Suprapubic skin (tissue), 4 donors: ENCODE data around the gene CDC45. TPM values are rescaled to one million over a fixed set of nuclear protein-coding genes. Genes with fewer than 3 reads are reported as not detected.

Source experiments
- DNase-seq, 2 donors: peaks; one replicate each; pipeline ENCODE4 v3.0.0-alpha.2; 2019; ENCODE audit warnings: low spot score in 2 of 2
- H3K27ac ChIP-seq: fragments of 200-600 bp; sonication (generic); one replicate; pipeline ENCODE4 v1.5.1; 2019
- H3K27me3 ChIP-seq: fragments of 200-600 bp; sonication (generic); one replicate; pipeline ENCODE4 v1.5.1; 2019
- H3K36me3 ChIP-seq: fragments of 200-600 bp; sonication (generic); one replicate; pipeline ENCODE4 v1.5.1; 2019
- H3K4me1 ChIP-seq: fragments of 200-600 bp; sonication (generic); one replicate; pipeline ENCODE4 v1.5.1; 2019
- H3K4me3 ChIP-seq: fragments of 200-600 bp; sonication (generic); one replicate; pipeline ENCODE4 v1.5.1; 2019; ENCODE audit warnings: mild to moderate bottlenecking
- H3K9me3 ChIP-seq: fragments of 200-600 bp; sonication (generic); one replicate; pipeline ENCODE4 v1.5.1; 2019
- CTCF ChIP-seq, 2 donors: fragments of 200-600 bp in 1 of 2; fragments of 450-650 bp in 1 of 2; sonication (generic) in 1 of 2; IDR thresholded peaks; one replicate each; pipeline ENCODE4 v1.5.1; 2016 to 2019; ENCODE audit warnings: antibody characterized with exemption in 2 of 2, mild to moderate bottlenecking in 1 of 2, moderate library complexity in 1 of 2
- EP300 ChIP-seq: sonication (generic); formaldehyde crosslinking; IDR thresholded peaks from one replicate; pipeline ENCODE4 v1.6.1; 2017; ENCODE audit warnings: antibody characterized with exemption
- POLR2A ChIP-seq, 2 donors: fragments of 450-650 bp; IDR thresholded peaks; one replicate each; pipeline ENCODE4 v1.6.1; 2017; ENCODE audit warnings: antibody characterized with exemption in 2 of 2, mild to moderate bottlenecking in 2 of 2, moderate library complexity in 2 of 2
- POLR2AphosphoS5 ChIP-seq, 3 donors: sonication (generic); formaldehyde crosslinking; IDR thresholded peaks; one replicate each; pipeline ENCODE4 v1.6.1; 2017; ENCODE audit warnings: antibody characterized with exemption in 3 of 3
- WGBS: methylation state at CpG from one replicate; pipeline ENCODE4 v1.1.5; 2018; 5-methylcytosine and 5-hydroxymethylcytosine counted together
- total RNA-seq, 4 donors: library from RNA; depleted of rRNA; stranded (reverse); fragments of >200 nt; gene quantifications; one replicate each; pipeline ENCODE4 v1.1.0, GENCODE V29; 2016

The CDC45 gene
- total RNA-seq, 4 donors from 2014 or later = 0.72 to 3.3 (median 1.4) TPM

GRCh38 chr22:19559324-19559811 is 79.6 kb downstream of the CDC45 start:
- peak in 1 of 2 donors; percentile 44 for DNase-seq
- Histone ChIP-seq H3K4me3 (no peak overlapping the region), H3K36me3 (no peaks in the 10 kb centered on the region), H3K9me3 (no peaks in the 10 kb centered on the region), H3K4me1 (no peaks in the 10 kb centered on the region), H3K27ac (no peak overlapping the region), H3K27me3 (no peaks in the 10 kb centered on the region)
- no peak for TF ChIP-seq CTCF (IDR thresholded peaks at IDR 0.05)
- no peak for TF ChIP-seq POLR2AphosphoS5 (IDR thresholded peaks at IDR 0.05)
- no peak for TF ChIP-seq EP300
- TF ChIP-seq POLR2A (IDR thresholded peaks at IDR 0.05) = no peak
- WGBS = 61% methylated on average over 8 of the region's 9 CpGs

- Histone ChIP-seq H3K4me3 (no peak overlapping the region), H3K36me3 (no peaks in the 10 kb centered on the region), H3K27me3 (no peaks in the 10 kb centered on the region), H3K4me1 (no peaks in the 10 kb centered on the region), H3K9me3 (no peaks in the 10 kb centered on the region), H3K27ac (no peak overlapping the region)
- no peak for DNase-seq
- no peak for TF ChIP-seq EP300
- no peak for TF ChIP-seq POLR2AphosphoS5 (IDR thresholded peaks at IDR 0.05)
- TF ChIP-seq POLR2A (IDR thresholded peaks at IDR 0.05) = no peak
- TF ChIP-seq CTCF (IDR thresholded peaks at IDR 0.05) = no peak
- 100% methylated on average over 2 of the region's 2 CpGs for WGBS
Measured at GRCh38 chr22:19559956-19560355, 80.2 kb downstream of the CDC45 start.

GRCh38 chr22:19565382-19566278 is 85.9 kb downstream of the CDC45 start:
- DNase-seq = no peak
- no peak overlapping the region for H3K4me3 ChIP-seq
- TF ChIP-seq POLR2A (IDR thresholded peaks at IDR 0.05) (no peak), EP300 (no peak)
- peak overlapping the region; percentile 28 for H3K27ac ChIP-seq
- H3K9me3 ChIP-seq = no peaks in the 10 kb centered on the region
- peaks cover 6% of the 10 kb centered on the region for H3K27me3 ChIP-seq
- 65% methylated on average over 11 of the region's 11 CpGs for WGBS
- peaks cover 11% of the 10 kb centered on the region for H3K4me1 ChIP-seq
- H3K36me3 ChIP-seq = no peaks in the 10 kb centered on the region

- H3K27me3 ChIP-seq = peaks cover 6% of the 10 kb centered on the region
- H3K4me1 ChIP-seq = peaks cover 11% of the 10 kb centered on the region
- TF ChIP-seq POLR2AphosphoS5 (IDR thresholded peaks at IDR 0.05) = no peak
- no peak for TF ChIP-seq POLR2A (IDR thresholded peaks at IDR 0.05)
- no peak for TF ChIP-seq EP300
- TF ChIP-seq CTCF (IDR thresholded peaks at IDR 0.05) = no peak
- H3K36me3 ChIP-seq = no peaks in the 10 kb centered on the region
- H3K4me3 ChIP-seq = no peak overlapping the region
- peak overlapping the region; percentile 28 for H3K27ac ChIP-seq
- peak in 1 of 2 donors; percentile 57 for DNase-seq
- 93% methylated on average over 27 of the region's 52 CpGs for WGBS
- H3K9me3 ChIP-seq = no peaks in the 10 kb centered on the region
Measured at GRCh38 chr22:19566279-19567156, 86.8 kb downstream of the CDC45 start.

GRCh38 chr22:19567157-19568009 is 87.7 kb downstream of the CDC45 start:
- Histone ChIP-seq H3K9me3 (no peaks in the 10 kb centered on the region), H3K4me1 (peaks cover 11% of the 10 kb centered on the region), H3K4me3 (no peak overlapping the region), H3K27me3 (peaks cover 6% of the 10 kb centered on the region), H3K27ac (no peak overlapping the region), H3K36me3 (no peaks in the 10 kb centered on the region)
- 82% methylated on average over 24 of the region's 24 CpGs for WGBS
- TF ChIP-seq POLR2AphosphoS5 (IDR thresholded peaks at IDR 0.05) = no peak
- no peak for TF ChIP-seq POLR2A (IDR thresholded peaks at IDR 0.05)
- no peak for TF ChIP-seq CTCF (IDR thresholded peaks at IDR 0.05)
- TF ChIP-seq EP300 = no peak
- DNase-seq = peak in 1 of 2 donors; percentile 48
